Ovary (tissue), 3 donors: Measurements from ENCODE around the gene SORCS3.

Experiments used
- POLR2A ChIP-seq: fragments of 450-650 bp; IDR thresholded peaks from one replicate; pipeline ENCODE4 v1.6.1; 2017; ENCODE audit warnings: antibody characterized with exemption, mild to moderate bottlenecking, moderate library complexity
- TF ChIP-seq, protein P1 (sequence below), 3 donors: fragments of 450-650 bp in 2 of 3; fragments of 200-600 bp in 1 of 3; IDR thresholded peaks; one replicate each; pipeline versions ENCODE4 v1.5.1 to v1.8.0; 2016 to 2022; ENCODE audit warnings: antibody characterized with exemption in 3 of 3, mild to moderate bottlenecking in 1 of 3
- donor health status: DM: no; HTN: no; CAD: no.

DNA sequence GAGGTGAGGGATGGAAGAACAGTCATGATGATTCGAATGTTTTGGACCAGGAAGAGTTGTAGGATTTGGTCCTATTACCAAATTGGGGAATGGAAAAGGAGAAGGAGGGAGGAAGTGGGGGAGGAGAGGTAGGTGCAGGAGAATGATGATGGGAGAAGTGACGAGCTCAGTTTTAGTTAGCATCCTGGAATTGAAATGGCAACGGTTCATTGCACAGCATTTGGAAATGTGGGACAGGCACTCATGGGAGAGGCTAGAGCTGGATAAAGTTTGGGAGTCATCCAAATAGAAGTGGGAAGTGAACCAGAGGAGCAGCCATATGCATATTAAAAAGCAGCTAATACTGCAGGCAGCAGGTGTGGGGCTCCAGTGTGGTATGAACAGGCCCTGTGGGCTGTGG lies 253.6 kb downstream of the SORCS3 start:
- TF ChIP-seq, protein P1, sequence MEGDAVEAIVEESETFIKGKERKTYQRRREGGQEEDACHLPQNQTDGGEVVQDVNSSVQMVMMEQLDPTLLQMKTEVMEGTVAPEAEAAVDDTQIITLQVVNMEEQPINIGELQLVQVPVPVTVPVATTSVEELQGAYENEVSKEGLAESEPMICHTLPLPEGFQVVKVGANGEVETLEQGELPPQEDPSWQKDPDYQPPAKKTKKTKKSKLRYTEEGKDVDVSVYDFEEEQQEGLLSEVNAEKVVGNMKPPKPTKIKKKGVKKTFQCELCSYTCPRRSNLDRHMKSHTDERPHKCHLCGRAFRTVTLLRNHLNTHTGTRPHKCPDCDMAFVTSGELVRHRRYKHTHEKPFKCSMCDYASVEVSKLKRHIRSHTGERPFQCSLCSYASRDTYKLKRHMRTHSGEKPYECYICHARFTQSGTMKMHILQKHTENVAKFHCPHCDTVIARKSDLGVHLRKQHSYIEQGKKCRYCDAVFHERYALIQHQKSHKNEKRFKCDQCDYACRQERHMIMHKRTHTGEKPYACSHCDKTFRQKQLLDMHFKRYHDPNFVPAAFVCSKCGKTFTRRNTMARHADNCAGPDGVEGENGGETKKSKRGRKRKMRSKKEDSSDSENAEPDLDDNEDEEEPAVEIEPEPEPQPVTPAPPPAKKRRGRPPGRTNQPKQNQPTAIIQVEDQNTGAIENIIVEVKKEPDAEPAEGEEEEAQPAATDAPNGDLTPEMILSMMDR (IDR thresholded peaks at IDR 0.05): no peak
- no peak for TF ChIP-seq POLR2A
